Measurements from ENCODE around the gene PRKAR1B.

DNA sequence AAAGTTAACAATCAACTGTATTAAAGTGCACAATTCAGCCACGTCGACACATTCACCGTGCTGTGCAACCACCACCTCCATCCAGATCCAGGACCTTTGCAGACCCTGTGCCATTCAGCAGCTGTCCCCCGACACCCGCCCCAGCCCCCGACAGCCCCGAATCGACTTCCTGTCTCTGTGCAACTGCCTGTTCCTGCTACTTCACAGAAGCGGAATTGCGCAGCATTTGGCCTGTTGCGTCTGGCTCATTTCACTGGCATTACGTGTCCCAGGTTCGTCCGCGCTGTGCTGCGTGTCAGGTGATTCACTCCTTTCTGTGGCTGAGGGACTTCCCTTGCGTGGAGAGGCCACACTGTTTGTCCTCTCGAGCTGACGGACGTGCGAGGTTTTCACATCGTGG lies 33.8 kb downstream of the PRKAR1B start:
- TF ChIP-seq, protein P1, sequence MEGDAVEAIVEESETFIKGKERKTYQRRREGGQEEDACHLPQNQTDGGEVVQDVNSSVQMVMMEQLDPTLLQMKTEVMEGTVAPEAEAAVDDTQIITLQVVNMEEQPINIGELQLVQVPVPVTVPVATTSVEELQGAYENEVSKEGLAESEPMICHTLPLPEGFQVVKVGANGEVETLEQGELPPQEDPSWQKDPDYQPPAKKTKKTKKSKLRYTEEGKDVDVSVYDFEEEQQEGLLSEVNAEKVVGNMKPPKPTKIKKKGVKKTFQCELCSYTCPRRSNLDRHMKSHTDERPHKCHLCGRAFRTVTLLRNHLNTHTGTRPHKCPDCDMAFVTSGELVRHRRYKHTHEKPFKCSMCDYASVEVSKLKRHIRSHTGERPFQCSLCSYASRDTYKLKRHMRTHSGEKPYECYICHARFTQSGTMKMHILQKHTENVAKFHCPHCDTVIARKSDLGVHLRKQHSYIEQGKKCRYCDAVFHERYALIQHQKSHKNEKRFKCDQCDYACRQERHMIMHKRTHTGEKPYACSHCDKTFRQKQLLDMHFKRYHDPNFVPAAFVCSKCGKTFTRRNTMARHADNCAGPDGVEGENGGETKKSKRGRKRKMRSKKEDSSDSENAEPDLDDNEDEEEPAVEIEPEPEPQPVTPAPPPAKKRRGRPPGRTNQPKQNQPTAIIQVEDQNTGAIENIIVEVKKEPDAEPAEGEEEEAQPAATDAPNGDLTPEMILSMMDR (IDR thresholded peaks at IDR 0.05), result no peak
- no peak for TF ChIP-seq EZH2 (IDR thresholded peaks at IDR 0.05; ENCODE audit: borderline replicate concordance, insufficient read depth, low read depth, low read length, poor library complexity, severe bottlenecking)

Measured in B cell (primary cell).